Activated T-helper 17 cell treated with anti-CD3 and anti-CD28 coated beads, Interleukin-2, amount 50 U/mL, for 72 hours (primary cell): ENCODE measurements around the gene PSMA3. TPM values are rescaled to one million over a fixed set of nuclear protein-coding genes. Genes with fewer than 3 reads are reported as not detected.

Source experiments
- ATAC-seq: fragments of 150-1000 bp; cut with Tn5 transposase; replicated peaks from 2 replicates; pipeline ENCODE4 v1.10.0; 2021; ENCODE audit warnings: mild to moderate bottlenecking, moderate library complexity
- H3K27ac Mint-ChIP-seq: one replicate; pipeline ENCODE4 v1.8.0; 2022; ENCODE audit warnings: mixed read lengths
- H3K27me3 Mint-ChIP-seq: one replicate; pipeline ENCODE4 v1.8.0; 2022; ENCODE audit warnings: mixed read lengths
- H3K36me3 Mint-ChIP-seq: one replicate; pipeline ENCODE4 v1.8.0; 2022; ENCODE audit warnings: low read depth, mild to moderate bottlenecking, mixed read lengths
- H3K4me1 Mint-ChIP-seq: one replicate; pipeline ENCODE4 v1.8.0; 2022; ENCODE audit warnings: mixed read lengths
- H3K4me3 Mint-ChIP-seq: one replicate; pipeline ENCODE4 v1.8.0; 2022; ENCODE audit warnings: mild to moderate bottlenecking, mixed read lengths
- H3K9me3 Mint-ChIP-seq: one replicate; pipeline ENCODE4 v1.8.0; 2022; ENCODE audit warnings: mixed read lengths
- total RNA-seq, 2 donors: library from RNA; stranded (reverse); gene quantifications; one replicate each; pipeline ENCODE4 v1.2.3, GENCODE V29; 2022

Gene PSMA3
- total RNA-seq, 2 donors from 2014 or later: 190 to 352 TPM

GRCh38 chr14:58301416-58301815, 56.8 kb downstream of the PSMA3 start:
- no peaks in the 10 kb centered on the region for H3K27me3 Mint-ChIP-seq
- H3K36me3 Mint-ChIP-seq: peaks cover 57% of the 10 kb centered on the region

GRCh38 chr14:58305730-58306129, 61.1 kb downstream of the PSMA3 start:
- no peaks in the 10 kb centered on the region for H3K27me3 Mint-ChIP-seq
- H3K4me1 Mint-ChIP-seq: peaks cover 5% of the 10 kb centered on the region
- peaks cover 79% of the 10 kb centered on the region for H3K36me3 Mint-ChIP-seq
- no peak for ATAC-seq
- no peaks in the 10 kb centered on the region for H3K9me3 Mint-ChIP-seq
- H3K4me3 Mint-ChIP-seq: no peak overlapping the region
- H3K27ac Mint-ChIP-seq: peak overlapping the region; percentile 13

More at GRCh38 chr14:58301416-58301815, 56.8 kb downstream of the PSMA3 start:
- Mint-ChIP-seq H3K9me3 (no peaks in the 10 kb centered on the region), H3K27ac (no peak overlapping the region), H3K4me1 (peaks cover 5% of the 10 kb centered on the region), H3K4me3 (no peak overlapping the region)
- no peak for ATAC-seq

- H3K27ac Mint-ChIP-seq: peak overlapping the region; percentile 10
- peaks cover 74% of the 10 kb centered on the region for H3K36me3 Mint-ChIP-seq
- peaks cover 5% of the 10 kb centered on the region for H3K4me1 Mint-ChIP-seq
- no peaks in the 10 kb centered on the region for H3K9me3 Mint-ChIP-seq
- no peak overlapping the region for H3K4me3 Mint-ChIP-seq
- no peaks in the 10 kb centered on the region for H3K27me3 Mint-ChIP-seq
- ATAC-seq: no peak
These were observed 63.1 kb downstream of the PSMA3 start for GRCh38 chr14:58307597-58308316.

- peaks cover 76% of the 10 kb centered on the region for H3K36me3 Mint-ChIP-seq
- no peak for ATAC-seq
- H3K27me3 Mint-ChIP-seq: no peaks in the 10 kb centered on the region
- H3K27ac Mint-ChIP-seq: peak overlapping the region; percentile 23
- no peaks in the 10 kb centered on the region for H3K4me1 Mint-ChIP-seq
- H3K9me3 Mint-ChIP-seq: no peaks in the 10 kb centered on the region
- H3K4me3 Mint-ChIP-seq: no peak overlapping the region
These were observed 64.4 kb downstream of the PSMA3 start for GRCh38 chr14:58309086-58309485.

GRCh38 chr14:58313699-58314098, 69.1 kb downstream of the PSMA3 start:
- ATAC-seq: no peak
- H3K9me3 Mint-ChIP-seq: no peaks in the 10 kb centered on the region
- no peak overlapping the region for H3K4me3 Mint-ChIP-seq
- peaks cover 72% of the 10 kb centered on the region for H3K36me3 Mint-ChIP-seq
- H3K27me3 Mint-ChIP-seq: no peaks in the 10 kb centered on the region
- H3K27ac Mint-ChIP-seq: no peak overlapping the region
- H3K4me1 Mint-ChIP-seq: no peaks in the 10 kb centered on the region

GRCh38 chr14:58315606-58316005, 71.0 kb downstream of the PSMA3 start:
- Mint-ChIP-seq H3K27me3 (no peaks in the 10 kb centered on the region), H3K4me1 (no peaks in the 10 kb centered on the region), H3K9me3 (no peaks in the 10 kb centered on the region), H3K36me3 (peaks cover 72% of the 10 kb centered on the region), H3K4me3 (no peak overlapping the region), H3K27ac (no peak overlapping the region)
- no peak for ATAC-seq

Other genes with a start within 250 kb of the PSMA3 start
- gene ARMH4, start 92.6 kb upstream of the PSMA3 start, total RNA-seq: not detected
- 10 to 100 TPM; 33.4 to 37.0 TPM for gene ACTR10, start 44.7 kb upstream of the PSMA3 start, total RNA-seq
- 10 to 100 TPM; 31.2 to 40.8 TPM for gene ARID4A, start 53.7 kb downstream of the PSMA3 start, total RNA-seq
- gene TOMM20L, start 151.1 kb downstream of the PSMA3 start, total RNA-seq: not detected
- 10 to 100 TPM; 31.9 to 39.8 TPM for gene TIMM9, start 182.7 kb downstream of the PSMA3 start, total RNA-seq
- gene KIAA0586, start 182.9 kb downstream of the PSMA3 start, total RNA-seq: 10 to 100 TPM; 39.7 to 40.6 TPM